GM19099 (cell line): Measurements from ENCODE around the gene PDE6H.

ENCODE experiments used
- POLR2A ChIP-seq: IDR thresholded peaks from 3 replicates; pipeline ENCODE4 v1.6.1; 2011; ENCODE audit warnings: low read depth; ENCODE audit not compliant: insufficient read length; ENCODE audit errors: extremely low read depth

Gene PDE6H

DNA sequence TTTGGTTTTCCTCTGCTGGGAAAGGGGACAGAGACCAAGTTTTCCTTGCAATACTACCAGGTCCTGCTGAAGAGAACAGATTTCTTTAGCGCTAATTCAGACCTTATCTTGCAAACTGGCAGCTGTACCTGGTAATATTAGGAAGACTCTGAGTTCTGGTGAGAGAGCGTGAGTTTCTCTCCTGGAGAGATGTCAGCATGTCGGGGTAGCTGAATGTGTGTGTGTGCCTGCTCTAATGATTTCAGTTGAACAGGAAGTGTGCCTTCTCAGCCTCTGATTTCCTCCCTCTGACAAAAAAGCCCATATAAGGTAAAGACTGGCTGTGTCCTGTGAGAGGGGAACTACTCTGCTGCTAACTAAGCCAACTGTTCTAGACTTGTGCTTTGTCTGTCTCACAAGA, 24.2 kb upstream of the PDE6H start:
- TF ChIP-seq POLR2A, result peak; percentile 67

DNA sequence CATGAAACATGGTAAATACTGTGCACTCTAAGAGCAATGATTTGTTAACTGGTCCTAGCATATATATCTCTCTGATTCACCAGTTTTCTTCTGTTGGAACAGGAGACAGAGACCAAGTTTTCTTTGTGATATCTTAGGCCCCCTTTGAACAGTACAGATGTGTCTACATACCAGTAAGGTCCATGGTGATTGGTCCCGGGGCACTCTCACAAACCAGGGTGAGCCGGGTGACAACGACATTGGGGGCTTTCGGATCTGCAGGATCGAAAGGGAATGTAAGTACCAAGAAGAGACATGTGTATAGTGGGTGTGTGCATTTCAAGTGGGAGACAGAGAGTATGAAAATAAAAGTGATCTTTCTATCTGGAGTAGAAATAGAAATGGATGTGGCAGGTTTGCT, 23.2 kb upstream of the PDE6H start:
- no peak for TF ChIP-seq POLR2A

DNA sequence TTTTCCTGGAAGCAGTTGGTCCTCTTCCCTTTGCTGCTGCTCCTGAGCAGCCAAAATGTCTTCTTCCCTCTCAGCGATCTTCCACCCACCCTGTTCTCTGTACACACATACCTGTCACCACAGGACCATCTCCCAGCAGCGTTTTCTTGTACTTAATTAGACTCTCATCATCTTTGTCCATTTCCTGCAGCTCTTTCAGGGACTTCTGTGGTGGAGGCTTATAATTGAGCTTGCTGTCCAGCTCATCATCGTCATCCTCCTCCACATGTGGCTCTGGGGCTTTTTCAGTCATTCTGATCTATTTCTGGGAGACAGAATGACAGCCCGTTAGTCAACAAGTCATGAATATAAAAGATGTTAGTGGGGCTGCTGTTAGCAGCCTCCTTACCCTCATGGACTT, 22.4 kb upstream of the PDE6H start:
- no peak for TF ChIP-seq POLR2A

- TF ChIP-seq POLR2A, result no peak
These were observed 21.7 kb upstream of the PDE6H start for GRCh38 chr12:14950982-14951746.

GRCh38 chr12:14951851-14952250, 21.0 kb upstream of the PDE6H start:
- no peak for TF ChIP-seq POLR2A

DNA sequence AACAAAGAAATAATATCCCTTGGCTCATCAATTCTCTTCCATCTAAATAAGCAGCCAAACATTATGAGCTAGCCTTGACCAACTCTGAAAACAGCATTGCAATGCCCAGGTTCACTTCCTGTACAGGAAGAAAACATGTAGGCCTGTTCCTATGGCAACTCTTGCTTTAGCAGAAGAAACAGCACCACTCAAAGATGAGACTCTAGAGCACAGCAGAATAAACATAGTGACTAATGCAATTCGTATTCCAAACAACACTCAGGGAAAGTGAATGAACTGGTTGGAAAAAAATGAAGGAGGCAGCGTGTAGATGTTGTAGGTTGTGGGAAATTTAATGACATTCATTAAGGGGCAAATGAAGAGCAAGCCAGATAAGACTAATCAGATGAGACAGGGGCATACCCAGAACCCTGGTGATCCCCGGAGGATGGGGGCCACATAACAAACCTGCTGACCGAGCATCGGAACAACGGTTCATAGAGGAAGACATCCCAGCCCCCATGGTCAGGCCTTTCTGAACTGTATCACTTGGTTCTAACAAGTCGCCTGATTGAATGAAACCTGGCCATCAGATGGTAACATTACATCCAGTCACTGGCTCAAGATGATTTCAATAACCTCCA, 20.4 kb upstream of the PDE6H start:
- TF ChIP-seq POLR2A, result no peak

DNA sequence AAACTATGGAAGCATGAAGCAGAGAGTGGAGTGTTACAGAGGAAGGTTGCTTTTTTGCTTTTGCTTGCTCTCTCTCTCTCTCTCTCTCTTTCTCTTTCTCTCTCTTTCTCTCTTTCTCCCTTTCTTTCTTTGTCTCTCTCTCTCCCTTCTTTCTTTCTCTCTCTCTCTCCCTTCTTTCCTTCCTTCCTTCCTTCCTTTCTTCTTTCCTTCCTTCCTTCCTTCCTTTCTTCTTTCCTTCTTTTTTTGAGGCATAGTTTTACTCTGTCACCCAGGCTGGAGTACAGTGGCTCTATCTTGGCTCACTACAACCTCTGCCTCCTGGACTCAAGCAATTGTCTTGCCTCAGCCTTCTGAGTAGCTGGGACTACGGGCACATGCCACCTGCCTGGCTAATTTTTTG, 19.1 kb upstream of the PDE6H start:
- TF ChIP-seq POLR2A, result no peak

- TF ChIP-seq POLR2A, result no peak
These were observed 18.6 kb upstream of the PDE6H start for GRCh38 chr12:14954269-14954668.

DNA sequence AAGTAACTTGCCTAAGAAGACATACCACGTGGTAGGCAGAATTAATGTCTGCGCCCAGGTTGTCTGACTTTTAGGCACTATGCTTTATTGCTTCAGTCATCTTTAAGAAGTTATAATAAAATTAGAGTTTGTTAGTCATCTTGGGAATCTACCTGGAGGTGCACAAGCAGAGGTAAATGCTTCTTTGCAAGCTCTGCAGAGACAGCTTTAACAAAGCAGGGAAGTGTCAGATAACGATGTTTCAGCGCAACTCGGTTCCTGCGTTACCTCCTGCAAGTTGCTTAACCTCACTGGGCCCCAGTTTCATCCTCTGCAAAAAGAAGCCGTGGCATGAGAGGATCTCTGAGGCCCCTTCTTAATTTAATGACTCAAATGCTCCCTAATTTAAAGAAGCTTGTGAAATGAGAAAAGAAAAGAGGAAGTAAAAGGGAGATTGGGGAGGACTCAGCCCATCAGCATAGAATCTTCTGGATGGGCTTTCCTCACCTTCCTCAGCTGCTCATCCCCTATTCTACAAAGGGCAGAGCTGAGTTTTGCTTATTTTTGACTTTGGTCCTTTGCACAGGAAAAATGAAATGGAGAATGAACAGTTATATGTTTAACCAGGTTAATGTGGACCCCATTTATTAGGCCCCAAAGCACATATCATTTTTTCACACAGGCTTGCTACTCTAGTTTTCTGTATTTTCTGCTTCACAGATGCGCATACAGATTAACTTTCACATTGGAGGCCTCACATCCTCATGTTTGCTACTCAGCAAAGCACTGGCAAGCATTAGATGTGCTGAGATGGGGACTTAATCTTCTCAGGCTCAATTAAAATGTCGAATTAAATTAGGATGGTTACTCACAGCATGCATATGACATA, 16.6 kb upstream of the PDE6H start:
- TF ChIP-seq POLR2A, result peak; percentile 36

DNA sequence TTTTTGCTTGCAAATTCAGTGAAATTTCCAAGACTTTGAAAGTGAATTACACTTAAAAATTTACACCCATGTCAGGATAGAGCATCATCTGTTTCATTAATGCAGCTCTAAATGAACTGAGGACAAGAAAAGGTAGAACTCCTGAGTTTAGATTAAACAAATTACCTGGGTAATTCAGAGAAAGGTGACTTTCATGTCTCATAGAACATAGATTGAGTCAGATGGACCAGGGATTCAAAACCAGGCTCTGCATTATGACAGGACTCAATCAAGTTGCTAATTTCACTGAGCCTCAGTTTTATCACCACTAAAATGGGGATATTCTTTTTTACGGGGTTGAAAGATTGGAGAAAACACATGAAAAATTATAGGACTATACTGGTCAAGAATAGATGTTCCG, 15.9 kb upstream of the PDE6H start:
- no peak for TF ChIP-seq POLR2A

GRCh38 chr12:14957551-14958168, 15.2 kb upstream of the PDE6H start:
- TF ChIP-seq POLR2A, result no peak

DNA sequence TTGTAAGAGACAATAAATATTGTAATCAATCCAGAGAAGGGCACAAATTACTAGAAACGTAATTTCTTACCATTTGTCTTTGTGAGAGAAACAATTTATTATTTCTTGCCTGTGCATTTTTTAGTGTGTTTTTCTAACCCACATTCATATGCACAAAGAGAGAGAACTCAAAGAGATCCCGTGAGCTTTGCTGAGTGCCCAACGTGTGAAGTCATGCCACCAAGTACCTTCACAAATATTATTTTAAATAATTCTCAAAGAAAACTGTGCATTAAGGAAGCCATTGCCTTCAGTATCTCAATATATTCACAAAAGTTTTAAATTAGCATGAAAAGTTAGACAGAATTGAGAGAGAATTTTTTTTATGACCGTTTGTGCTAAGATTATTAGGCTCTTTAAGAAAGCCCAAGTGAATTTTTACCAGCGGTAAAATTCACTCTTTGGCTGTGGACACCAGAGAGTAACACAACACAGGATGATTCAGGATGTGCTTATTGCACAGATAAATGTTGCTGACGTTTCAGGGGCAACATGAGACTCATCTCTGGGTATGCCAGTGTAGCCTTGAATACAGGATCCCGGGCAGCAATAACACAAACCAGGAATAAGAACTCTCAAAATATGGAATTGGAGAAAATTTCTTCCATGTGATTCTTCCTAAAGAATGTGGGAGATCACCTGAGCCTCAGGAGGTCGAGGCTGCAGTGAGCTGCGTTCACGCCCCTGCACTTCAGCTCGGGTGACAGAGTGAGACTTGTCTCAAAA, 14.3 kb upstream of the PDE6H start:
- TF ChIP-seq POLR2A, result no peak

DNA sequence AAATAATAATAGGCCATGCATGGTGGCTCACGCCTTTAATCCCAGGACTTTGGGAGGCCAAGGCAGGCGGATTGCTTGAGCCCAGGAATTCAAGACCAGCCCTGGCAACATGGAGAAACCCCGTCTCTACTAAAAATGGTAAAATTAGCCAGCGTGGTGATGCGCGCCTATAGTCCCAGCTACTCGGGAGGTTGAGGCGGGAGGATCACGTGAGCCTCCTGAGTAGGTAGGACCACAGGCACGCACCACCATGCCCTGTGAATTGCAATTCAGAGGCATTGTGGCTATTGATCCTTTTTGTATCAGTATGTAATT, 13.8 kb upstream of the PDE6H start:
- TF ChIP-seq POLR2A, result no peak

GRCh38 chr12:14959463-14959862, 13.4 kb upstream of the PDE6H start:
- TF ChIP-seq POLR2A, result no peak
